ENCODE results near the gene PRKD2. TPM values are rescaled to one million over a fixed set of nuclear protein-coding genes. Genes with fewer than 3 reads are reported as not detected.
A peak's percentile ranks its signal among the peaks of the same experiment; 100 is the strongest.
"Not testable (repeated sequence)": the region's sequence is repeated elsewhere in the genome, so short reads cannot be mapped to it uniquely, and the experiment has no call there.

Gene PRKD2
- total RNA-seq, 1 donor from 2014 or later, result 5.3 TPM

DNA sequence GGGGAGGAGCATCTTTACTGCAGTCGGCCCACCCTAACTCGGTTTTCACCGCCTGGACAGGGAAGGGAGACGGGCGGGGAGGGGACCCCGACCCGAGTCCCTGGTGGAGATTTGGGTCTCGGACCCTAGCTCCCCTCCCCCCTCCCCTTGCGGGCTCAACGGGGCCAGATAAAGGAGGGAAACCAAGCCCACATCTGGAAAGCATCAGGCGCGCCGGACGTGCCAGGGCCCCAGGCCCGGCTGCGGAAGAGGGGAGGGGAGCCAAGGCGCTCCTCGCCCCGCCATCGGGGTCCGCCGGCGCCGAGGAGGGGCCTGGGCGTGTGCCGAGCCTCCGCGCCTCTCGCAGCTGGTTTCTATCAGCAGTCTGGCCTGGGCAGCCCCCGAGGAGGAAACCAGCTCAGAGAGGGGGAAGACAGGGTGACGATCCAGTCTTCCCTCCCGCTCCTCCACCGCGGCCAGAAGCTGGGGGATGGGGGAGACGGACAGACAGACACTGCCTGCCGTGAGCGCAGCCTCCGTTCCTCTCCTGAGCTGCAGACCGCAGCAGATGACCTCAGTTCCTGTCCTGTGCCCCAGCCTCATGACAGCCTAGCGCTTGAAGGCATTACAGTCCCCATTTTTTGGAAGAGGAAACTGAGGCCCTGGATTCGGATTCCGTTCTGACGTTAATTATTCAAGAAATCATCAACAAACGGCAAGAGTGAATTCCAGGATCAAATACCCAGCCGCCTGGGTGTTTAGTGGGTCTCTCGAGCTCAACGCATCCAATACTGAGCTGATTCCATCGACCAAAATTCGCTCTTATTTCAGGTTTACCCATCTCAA, 77.3 kb downstream of the PRKD2 start:
- DNase-seq (ENCODE audit: low spot score in 2 of 2), result no peak
- no peak for FAIRE-seq

- FAIRE-seq (no peak), DNase-seq (ENCODE audit: low spot score in 2 of 2) (no peak)
Measured at GRCh38 chr19:46637224-46637623, 79.7 kb downstream of the PRKD2 start.

DNA sequence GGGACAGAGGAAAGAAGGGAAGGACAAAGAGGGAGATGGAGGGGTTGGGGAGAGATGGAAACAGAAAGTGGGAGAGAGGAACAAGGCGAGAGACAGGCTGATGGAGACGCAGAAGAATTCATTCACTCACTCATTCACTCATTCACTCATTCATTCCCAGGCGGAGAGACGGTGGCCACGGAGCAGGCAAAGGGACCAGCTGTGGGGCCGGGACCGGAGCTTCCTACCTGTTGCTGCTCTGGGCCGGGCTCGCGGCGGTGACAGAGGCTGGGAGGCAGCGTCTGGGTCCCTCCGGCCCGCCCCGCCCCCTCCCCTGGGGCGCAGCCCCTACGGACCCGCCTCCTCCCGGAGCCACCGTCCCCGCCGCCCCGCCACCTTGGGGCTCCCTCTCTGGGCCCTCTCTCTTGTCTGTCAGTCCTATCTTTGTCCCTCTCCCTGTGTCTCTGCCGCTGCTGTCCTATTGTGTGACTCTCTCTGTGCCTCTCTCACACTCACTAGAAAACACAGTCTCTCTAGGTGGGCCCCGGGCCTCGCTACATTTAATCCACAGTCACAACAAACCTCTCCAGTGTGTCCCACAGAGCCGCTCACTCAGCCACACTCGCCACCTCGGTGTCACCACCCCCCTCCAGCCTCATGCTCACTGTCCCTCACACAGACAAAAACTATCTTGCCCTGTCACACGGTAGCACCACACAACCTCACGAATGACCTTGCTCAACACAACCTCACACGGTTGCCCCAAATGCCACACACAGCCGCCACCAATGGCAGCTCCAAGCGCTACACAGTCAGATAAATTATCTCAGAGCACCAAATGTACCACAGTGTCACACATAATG, 80.8 kb downstream of the PRKD2 start, which contains the start of gene GNG8:
Gene GNG8, minus strand, starts transcription at position 283 of the 842 bp plus-strand sequence. CDS start 1,520 bp downstream, outside the sequence.
- DNase-seq (ENCODE audit: low spot score in 2 of 2) (no peak), FAIRE-seq (no peak)

GRCh38 chr19:46634656-46635218, 82.2 kb downstream of the PRKD2 start:
- FAIRE-seq, result no peak
- no peak for DNase-seq (ENCODE audit: low spot score in 2 of 2)

DNA sequence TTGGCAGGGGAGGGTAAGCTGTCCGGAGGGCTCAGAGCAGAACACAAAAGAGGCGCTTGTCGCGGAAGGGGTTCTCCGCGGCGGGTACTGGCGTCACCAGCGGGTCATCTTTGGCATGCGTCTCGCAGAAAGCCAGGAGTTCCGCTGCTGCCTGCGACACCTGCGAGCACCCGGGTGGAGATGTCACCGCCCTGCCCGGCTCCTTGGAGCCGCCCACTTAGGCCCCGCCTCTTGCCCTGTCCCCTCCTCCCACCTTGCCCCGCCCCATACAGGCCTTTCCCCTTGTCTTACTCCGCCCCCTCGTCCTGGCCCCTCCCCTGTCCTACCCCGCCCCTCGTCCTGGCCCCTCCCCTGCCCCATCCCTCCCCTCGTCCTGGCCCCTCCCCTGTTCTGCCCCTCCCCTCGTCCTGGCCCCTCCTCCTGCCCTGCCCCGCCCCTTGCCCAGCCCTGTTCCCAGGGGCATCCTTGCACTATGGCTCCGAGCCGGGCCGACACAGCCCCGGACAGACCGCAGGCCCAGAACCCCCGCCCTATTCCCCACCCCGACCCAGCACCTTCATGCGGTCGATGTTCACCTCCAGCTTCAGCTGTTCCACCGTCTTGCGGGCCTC, 82.8 kb downstream of the PRKD2 start:
- DNase-seq (ENCODE audit: low spot score in 2 of 2), result peak; percentile 72 to 83
- no peak for FAIRE-seq

DNA sequence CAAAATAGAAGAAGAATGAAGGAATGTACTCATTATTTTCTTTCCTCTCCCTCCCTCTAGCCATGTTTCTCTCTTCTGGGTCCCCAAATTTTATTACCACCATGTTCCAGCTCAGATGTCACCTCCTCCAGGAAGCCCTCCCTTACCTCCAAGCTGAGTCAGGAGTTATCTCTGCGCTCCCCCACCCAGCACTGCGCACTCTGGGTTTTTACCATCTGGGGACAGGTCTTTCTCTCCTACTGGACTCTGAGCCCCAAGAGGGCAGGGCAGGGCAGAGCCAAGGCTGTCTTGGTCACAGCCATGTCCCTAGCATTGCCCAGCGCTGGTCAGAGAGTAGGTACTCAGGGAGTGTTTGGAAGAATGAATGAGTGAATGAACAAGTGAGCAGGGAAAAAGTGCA, 83.8 kb downstream of the PRKD2 start:
- no peak for DNase-seq (ENCODE audit: low spot score in 2 of 2)
- FAIRE-seq, result no peak

DNA sequence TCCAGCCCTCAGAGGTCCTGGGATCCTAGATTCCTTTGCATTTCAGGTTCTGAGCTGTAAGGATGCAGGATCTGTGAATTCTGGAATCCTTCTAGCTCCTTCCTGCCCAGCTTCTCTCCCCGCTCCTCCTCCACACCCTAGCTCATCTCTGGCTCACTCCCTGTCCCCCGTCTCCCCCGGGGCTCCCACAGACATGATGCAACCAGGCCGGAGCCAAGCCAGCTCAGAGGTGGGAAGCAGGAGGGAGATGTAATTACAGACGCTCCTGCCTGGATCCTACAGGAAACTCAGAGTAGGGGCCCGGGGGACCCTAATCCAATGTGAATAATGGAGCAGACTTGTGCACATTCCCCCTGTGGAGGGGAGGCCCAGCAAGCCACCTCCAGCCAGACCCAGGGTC, 85.4 kb downstream of the PRKD2 start:
- FAIRE-seq, result no peak
- no peak for DNase-seq (ENCODE audit: low spot score in 2 of 2)

- FAIRE-seq (no peak), DNase-seq (ENCODE audit: low spot score in 2 of 2) (no peak)
Measured at GRCh38 chr19:46630586-46631205, 86.2 kb downstream of the PRKD2 start.

GRCh38 chr19:46629546-46630025, 87.3 kb downstream of the PRKD2 start:
- FAIRE-seq, result no peak
- DNase-seq (ENCODE audit: low spot score in 2 of 2), result no peak

GRCh38 chr19:46628970-46629369, 87.9 kb downstream of the PRKD2 start:
- not testable (repeated sequence) for FAIRE-seq; DNase-seq (ENCODE audit: low spot score in 2 of 2)

GRCh38 chr19:46626446-46626845, 90.5 kb downstream of the PRKD2 start:
- no peak for FAIRE-seq
- no peak for DNase-seq (ENCODE audit: low spot score in 2 of 2)

DNA sequence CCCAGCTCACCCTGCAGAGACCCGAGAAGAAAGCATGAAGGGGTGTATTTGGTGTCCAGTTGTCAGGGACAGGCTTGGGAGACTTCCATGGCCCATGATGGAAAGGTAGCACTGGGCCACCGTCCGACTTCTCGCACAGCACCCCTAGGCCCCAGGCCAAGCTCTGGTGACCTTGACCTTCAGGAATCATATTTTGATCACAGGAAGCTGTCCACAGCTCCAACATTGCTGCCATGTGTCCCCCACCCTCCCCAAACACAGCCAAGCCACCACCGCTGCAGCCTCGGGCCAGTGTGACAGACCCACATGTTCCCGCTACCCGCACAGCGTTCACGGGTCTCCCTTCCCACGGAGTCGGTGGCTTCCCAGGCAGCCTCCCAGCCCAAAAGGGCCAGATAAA, 91.2 kb downstream of the PRKD2 start:
- DNase-seq (ENCODE audit: low spot score in 2 of 2) (no peak), FAIRE-seq (no peak)

- DNase-seq (ENCODE audit: low spot score in 2 of 2), result no peak
- no peak for FAIRE-seq
Measured at GRCh38 chr19:46624958-46625661, 91.8 kb downstream of the PRKD2 start, which contains the start of gene PTGIR. Gene PTGIR (minus strand): TSS chr19:46625089. CDS start chr19:46624225, 864 bp downstream.

Small RNAs within 50 kb of the gene (small RNA-seq; reads per million reads assigned to genes)
- gene MIR320E (not detected), gene RF00019 (not detected), gene RN7SL364P (0.94 reads per million, percentile 64 among the genes with 10 or more reads in this experiment)

Other genes starting within 250 kb of the PRKD2 start
- gene PNMA8A, start 245.6 kb downstream of the PRKD2 start, total RNA-seq, result 68.1 TPM
- gene PNMA8B, start 221.2 kb downstream of the PRKD2 start, total RNA-seq, result 17.1 TPM
- gene CALM3, start 115.8 kb downstream of the PRKD2 start, total RNA-seq, result 211 TPM
- gene PTGIR, start 92.0 kb downstream of the PRKD2 start, total RNA-seq, result not detected
- gene GNG8, start 80.9 kb downstream of the PRKD2 start, total RNA-seq, result not detected
- gene DACT3, start 55.9 kb downstream of the PRKD2 start, total RNA-seq, result 17.5 TPM
- gene FKRP, start 28.9 kb upstream of the PRKD2 start, total RNA-seq, result 12.6 TPM
- gene STRN4, start 29.3 kb upstream of the PRKD2 start, total RNA-seq, result 86.4 TPM
- gene SLC1A5, start 71.5 kb upstream of the PRKD2 start, total RNA-seq, result 3.3 TPM
- gene AP2S1, start 133.7 kb upstream of the PRKD2 start, total RNA-seq, result 64.8 TPM
- gene ARHGAP35, start 143.9 kb upstream of the PRKD2 start, total RNA-seq, result 73.4 TPM

All from frontal cortex (tissue), 4 donors.